Middle frontal gyrus (tissue), 1 donor: ENCODE measurements around the gene SLC36A3.
"Not testable (repeated sequence)": the region's sequence is repeated elsewhere in the genome, so short reads cannot be mapped to it uniquely, and the experiment has no call there.

ENCODE experiments used
- DNase-seq: peaks from one replicate; pipeline ENCODE4 v3.0.0-alpha.2; 2015; ENCODE audit warnings: low spot score; ENCODE audit errors: extremely low spot score

Gene SLC36A3

GRCh38 chr5:151239237-151239861 is 64.2 kb downstream of the SLC36A3 start:
- no peak for DNase-seq

GRCh38 chr5:151238303-151238741 is 65.2 kb downstream of the SLC36A3 start:
- DNase-seq, result no peak

- no peak for DNase-seq
Measured at GRCh38 chr5:151237685-151238084, 65.9 kb downstream of the SLC36A3 start.

- no peak for DNase-seq
Measured at GRCh38 chr5:151236888-151237287, 66.7 kb downstream of the SLC36A3 start.

GRCh38 chr5:151235239-151235571 is 68.4 kb downstream of the SLC36A3 start:
- not testable (repeated sequence) for DNase-seq

- DNase-seq, result no peak
Measured at GRCh38 chr5:151234476-151235238, 68.9 kb downstream of the SLC36A3 start.

- no peak for DNase-seq
Measured at GRCh38 chr5:151233616-151234085, 69.9 kb downstream of the SLC36A3 start.

- DNase-seq, result no peak
Measured at GRCh38 chr5:151231359-151231758, 72.2 kb downstream of the SLC36A3 start.

- DNase-seq, result no peak
Measured at GRCh38 chr5:151230048-151230680, 73.4 kb downstream of the SLC36A3 start.

- DNase-seq, result no peak
Measured at GRCh38 chr5:151228986-151229385, 74.6 kb downstream of the SLC36A3 start.

GRCh38 chr5:151227918-151228447 is 75.6 kb downstream of the SLC36A3 start:
- no peak for DNase-seq
